ENCODE measurements around the gene AOPEP.

Gene AOPEP

DNA sequence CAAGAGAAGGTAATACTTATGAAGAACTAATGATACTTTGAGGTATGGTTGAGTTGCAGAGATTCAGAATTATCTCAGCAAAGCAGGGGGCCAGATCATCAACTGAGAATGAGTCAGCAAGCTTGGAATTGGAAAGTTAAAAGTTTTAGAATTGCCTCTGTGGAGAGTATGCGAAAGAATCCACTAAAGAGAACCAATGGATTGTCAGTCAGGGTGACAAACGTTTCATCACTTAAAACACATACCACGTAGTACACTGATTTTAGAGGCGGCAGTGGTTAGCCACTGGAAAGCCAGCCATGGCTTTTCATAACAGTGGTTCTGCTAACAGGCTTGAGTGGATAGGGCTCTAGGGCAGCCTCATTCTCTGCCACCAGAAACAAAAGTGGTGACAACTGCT is 30.7 kb downstream of the AOPEP start:
- no peak overlapping the region for H2AFZ ChIP-seq (ENCODE audit: low read length)
- no peak overlapping the region for H3K9ac ChIP-seq (ENCODE audit: low read length)
- H3K9me2 ChIP-seq (replicated peaks; ENCODE audit: insufficient read depth, low read length), result no peaks in the 10 kb centered on the region
- no peaks in the 10 kb centered on the region for H3K36me3 ChIP-seq (replicated peaks; ENCODE audit: insufficient read depth, low read length)
- no peak for TF ChIP-seq EZH2phosphoT487 (IDR thresholded peaks at IDR 0.05; ENCODE audit: low read length)
- TF ChIP-seq EZH2 (optimal IDR thresholded peaks at IDR 0.05; ENCODE audit: low read depth, low read length), result no peak
- TF ChIP-seq, protein P1, sequence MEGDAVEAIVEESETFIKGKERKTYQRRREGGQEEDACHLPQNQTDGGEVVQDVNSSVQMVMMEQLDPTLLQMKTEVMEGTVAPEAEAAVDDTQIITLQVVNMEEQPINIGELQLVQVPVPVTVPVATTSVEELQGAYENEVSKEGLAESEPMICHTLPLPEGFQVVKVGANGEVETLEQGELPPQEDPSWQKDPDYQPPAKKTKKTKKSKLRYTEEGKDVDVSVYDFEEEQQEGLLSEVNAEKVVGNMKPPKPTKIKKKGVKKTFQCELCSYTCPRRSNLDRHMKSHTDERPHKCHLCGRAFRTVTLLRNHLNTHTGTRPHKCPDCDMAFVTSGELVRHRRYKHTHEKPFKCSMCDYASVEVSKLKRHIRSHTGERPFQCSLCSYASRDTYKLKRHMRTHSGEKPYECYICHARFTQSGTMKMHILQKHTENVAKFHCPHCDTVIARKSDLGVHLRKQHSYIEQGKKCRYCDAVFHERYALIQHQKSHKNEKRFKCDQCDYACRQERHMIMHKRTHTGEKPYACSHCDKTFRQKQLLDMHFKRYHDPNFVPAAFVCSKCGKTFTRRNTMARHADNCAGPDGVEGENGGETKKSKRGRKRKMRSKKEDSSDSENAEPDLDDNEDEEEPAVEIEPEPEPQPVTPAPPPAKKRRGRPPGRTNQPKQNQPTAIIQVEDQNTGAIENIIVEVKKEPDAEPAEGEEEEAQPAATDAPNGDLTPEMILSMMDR (IDR thresholded peaks at IDR 0.05; ENCODE audit: low read length), result no peak
- no peak overlapping the region for H3K4me2 ChIP-seq (ENCODE audit: low read depth, low read length)
- H3K4me3 ChIP-seq (ENCODE audit: low read length), result no peak overlapping the region
- H4K20me1 ChIP-seq (ENCODE audit: insufficient read depth, low read length), result no peaks in the 10 kb centered on the region
- H3K4me1 ChIP-seq (ENCODE audit: low read length), result no peaks in the 10 kb centered on the region
- no peak overlapping the region for H3K27ac ChIP-seq (ENCODE audit: low read length)
- no peaks in the 10 kb centered on the region for H3K27me3 ChIP-seq (replicated peaks; ENCODE audit: insufficient read depth, low read length)
- no peaks in the 10 kb centered on the region for H3K79me2 ChIP-seq (ENCODE audit: low read length)
- no peak for DNase-seq
- no peaks in the 10 kb centered on the region for H3K9me3 ChIP-seq (replicated peaks; ENCODE audit: insufficient read depth, low read length)
- H3F3A ChIP-seq (ENCODE audit: insufficient read depth, low read length), result no peaks in the 10 kb centered on the region

DNA sequence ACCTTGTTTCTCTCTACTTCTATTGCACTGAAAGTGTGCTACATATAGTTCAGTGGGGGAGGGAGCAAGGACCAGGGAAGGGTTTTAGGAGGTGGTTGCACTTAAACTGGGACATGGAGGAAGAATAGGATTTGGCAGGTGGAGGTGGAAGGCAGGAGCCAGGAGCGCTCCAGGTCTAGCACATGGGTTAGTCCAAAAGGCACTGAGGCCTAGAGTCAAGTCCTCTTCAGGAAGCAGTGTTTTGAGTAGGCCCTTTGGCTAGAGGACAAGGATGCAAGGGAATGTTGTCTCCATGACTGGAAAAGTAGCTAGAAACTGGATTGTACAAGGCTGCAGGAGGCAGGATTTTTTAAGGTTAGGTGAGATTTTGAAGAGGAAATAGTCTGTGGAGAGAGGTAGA is 31.5 kb downstream of the AOPEP start:
- Histone ChIP-seq H3K4me1 (ENCODE audit: low read length) (no peaks in the 10 kb centered on the region), H3K79me2 (ENCODE audit: low read length) (no peaks in the 10 kb centered on the region), H3F3A (ENCODE audit: insufficient read depth, low read length) (no peaks in the 10 kb centered on the region), H3K27me3 (replicated peaks; ENCODE audit: insufficient read depth, low read length) (no peaks in the 10 kb centered on the region), H4K20me1 (ENCODE audit: insufficient read depth, low read length) (no peaks in the 10 kb centered on the region), H3K4me2 (ENCODE audit: low read depth, low read length) (no peak overlapping the region), H3K36me3 (replicated peaks; ENCODE audit: insufficient read depth, low read length) (no peaks in the 10 kb centered on the region), H3K9me3 (replicated peaks; ENCODE audit: insufficient read depth, low read length) (no peaks in the 10 kb centered on the region), H3K27ac (ENCODE audit: low read length) (no peak overlapping the region), H3K9ac (ENCODE audit: low read length) (no peak overlapping the region), H3K4me3 (ENCODE audit: low read length) (no peak overlapping the region), H2AFZ (ENCODE audit: low read length) (no peak overlapping the region), H3K9me2 (replicated peaks; ENCODE audit: insufficient read depth, low read length) (no peaks in the 10 kb centered on the region)
- DNase-seq, result no peak
- no peak for TF ChIP-seq EZH2phosphoT487 (IDR thresholded peaks at IDR 0.05; ENCODE audit: low read length)
- TF ChIP-seq, protein P1 (IDR thresholded peaks at IDR 0.05; ENCODE audit: low read length), result no peak
- TF ChIP-seq EZH2 (optimal IDR thresholded peaks at IDR 0.05; ENCODE audit: low read depth, low read length), result no peak

DNA sequence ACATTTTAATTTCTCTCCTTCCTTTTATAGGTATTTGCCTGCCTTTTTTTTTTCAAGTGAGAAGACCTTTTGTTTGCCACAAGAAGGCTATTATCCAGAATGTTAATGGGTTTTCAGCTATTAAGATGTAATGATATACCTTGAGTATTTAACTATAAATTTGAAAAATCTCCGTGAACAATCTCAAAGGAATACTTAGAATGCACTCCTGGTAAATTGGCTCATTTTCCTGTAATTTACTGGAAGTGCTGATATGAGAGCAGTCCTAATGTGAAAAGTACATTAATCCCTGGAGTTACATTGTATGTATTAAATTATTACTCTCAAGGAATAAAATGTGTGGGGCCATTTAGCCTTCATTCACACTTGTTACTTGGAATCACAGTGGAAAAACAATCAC is 32.4 kb downstream of the AOPEP start:
- Histone ChIP-seq H3K9me2 (replicated peaks; ENCODE audit: insufficient read depth, low read length) (no peaks in the 10 kb centered on the region), H2AFZ (ENCODE audit: low read length) (no peak overlapping the region), H3K36me3 (replicated peaks; ENCODE audit: insufficient read depth, low read length) (no peaks in the 10 kb centered on the region), H3K79me2 (ENCODE audit: low read length) (no peaks in the 10 kb centered on the region), H3K9me3 (replicated peaks; ENCODE audit: insufficient read depth, low read length) (no peaks in the 10 kb centered on the region), H3K4me3 (ENCODE audit: low read length) (no peak overlapping the region), H3K9ac (ENCODE audit: low read length) (no peak overlapping the region), H3K4me1 (ENCODE audit: low read length) (no peaks in the 10 kb centered on the region), H3K27me3 (replicated peaks; ENCODE audit: insufficient read depth, low read length) (no peaks in the 10 kb centered on the region), H4K20me1 (ENCODE audit: insufficient read depth, low read length) (no peaks in the 10 kb centered on the region), H3F3A (ENCODE audit: insufficient read depth, low read length) (no peaks in the 10 kb centered on the region), H3K27ac (ENCODE audit: low read length) (no peak overlapping the region), H3K4me2 (ENCODE audit: low read depth, low read length) (no peak overlapping the region)
- DNase-seq, result no peak
- TF ChIP-seq, protein P1 (IDR thresholded peaks at IDR 0.05; ENCODE audit: low read length), result no peak
- no peak for TF ChIP-seq EZH2 (optimal IDR thresholded peaks at IDR 0.05; ENCODE audit: low read depth, low read length)
- TF ChIP-seq EZH2phosphoT487 (IDR thresholded peaks at IDR 0.05; ENCODE audit: low read length), result no peak

All from MM.1S (cell line).